Trophoblast cell (in vitro differentiated cells and primary cell): Measurements from ENCODE around the gene CCDC182.

Experiments
- DNase-seq, 2 donors: peaks; one replicate each; pipeline ENCODE4 v3.0.0-alpha.2; 2016
- H2AFZ ChIP-seq: 2 replicates; pipeline ENCODE4 v1.6.1; 2013; ENCODE audit warnings: low read length, moderate library complexity, mild to moderate bottlenecking; ENCODE audit not compliant: insufficient read depth, poor library complexity
- H2AK5ac ChIP-seq: 2 replicates; pipeline ENCODE4 v1.6.1; 2013; ENCODE audit warnings: mild to moderate bottlenecking, low read length
- H2BK120ac ChIP-seq: 2 replicates; pipeline ENCODE4 v1.6.1; 2013; ENCODE audit warnings: low read length, mild to moderate bottlenecking, moderate library complexity; ENCODE audit not compliant: insufficient read depth, poor library complexity
- H2BK12ac ChIP-seq: 2 replicates; pipeline ENCODE4 v1.6.1; 2013; ENCODE audit warnings: mild to moderate bottlenecking, low read length, moderate library complexity
- H2BK5ac ChIP-seq: 2 replicates; pipeline ENCODE4 v1.6.1; 2013; ENCODE audit warnings: low read length, low read depth, moderate library complexity, mild to moderate bottlenecking; ENCODE audit not compliant: poor library complexity
- H3K14ac ChIP-seq: 2 replicates; pipeline ENCODE4 v1.6.1; 2013; ENCODE audit warnings: mild to moderate bottlenecking, low read length
- H3K18ac ChIP-seq: 2 replicates; pipeline ENCODE4 v1.6.1; 2013; ENCODE audit warnings: mild to moderate bottlenecking, low read length
- H3K23ac ChIP-seq: 2 replicates; pipeline ENCODE4 v1.6.1; 2013; ENCODE audit warnings: low read length
- H3K27ac ChIP-seq: 2 replicates; pipeline ENCODE4 v1.5.1; 2013; ENCODE audit warnings: low read depth, mild to moderate bottlenecking, inconsistent platforms, low read length, moderate library complexity
- H3K27me3 ChIP-seq: 2 replicates; pipeline ENCODE4 v1.6.1; 2013; ENCODE audit warnings: inconsistent platforms, mild to moderate bottlenecking, low read length, moderate library complexity; ENCODE audit not compliant: insufficient read depth
- H3K36me3 ChIP-seq, 2 experiments: 1 replicate in 1 of 2; 2 replicates in 1 of 2; pipeline ENCODE4 v1.6.1; 2013; ENCODE audit warnings: low read length in 2 of 2, mild to moderate bottlenecking in 2 of 2, moderate library complexity in 1 of 2; ENCODE audit not compliant: insufficient read depth in 2 of 2, control insufficient read depth in 1 of 2
- H3K4ac ChIP-seq: 2 replicates; pipeline ENCODE4 v1.6.1; 2013; ENCODE audit warnings: low read depth, mild to moderate bottlenecking, low read length, moderate library complexity
- H3K4me1 ChIP-seq, 2 experiments: 1 replicate in 1 of 2; 2 replicates in 1 of 2; pipeline ENCODE4 v1.6.1; 2013; ENCODE audit warnings: low read length in 2 of 2, mild to moderate bottlenecking in 2 of 2, moderate library complexity in 1 of 2; ENCODE audit not compliant: insufficient read depth in 2 of 2, control insufficient read depth in 1 of 2
- H3K4me2 ChIP-seq: 2 replicates; pipeline ENCODE4 v1.6.1; 2013; ENCODE audit warnings: inconsistent platforms, mild to moderate bottlenecking, low read length, moderate library complexity
- H3K4me3 ChIP-seq: 2 replicates; pipeline ENCODE4 v1.5.1; 2013; ENCODE audit warnings: mild to moderate bottlenecking, low read depth, low read length, inconsistent platforms
- H3K79me1 ChIP-seq: one replicate; pipeline ENCODE4 v1.6.1; 2013; ENCODE audit warnings: low read length
- H3K79me2 ChIP-seq: 2 replicates; pipeline ENCODE4 v1.6.1; 2013; ENCODE audit warnings: low read length, mild to moderate bottlenecking; ENCODE audit not compliant: control insufficient read depth, insufficient read depth, poor library complexity
- H3K9ac ChIP-seq: 2 replicates; pipeline ENCODE4 v1.6.1; 2013; ENCODE audit warnings: mild to moderate bottlenecking, low read length
- H3K9me3 ChIP-seq: 2 replicates; pipeline ENCODE4 v1.6.1; 2013; ENCODE audit warnings: low read depth, mild to moderate bottlenecking, control low read depth, inconsistent platforms, low read length; ENCODE audit not compliant: insufficient read depth
- H4K12ac ChIP-seq: 2 replicates; pipeline ENCODE4 v1.6.1; 2013; ENCODE audit warnings: low read depth, mild to moderate bottlenecking, low read length, moderate library complexity
- H4K8ac ChIP-seq: 2 replicates; pipeline ENCODE4 v1.6.1; 2013; ENCODE audit warnings: low read depth, mild to moderate bottlenecking, low read length, moderate library complexity
- H4K91ac ChIP-seq: one replicate; pipeline ENCODE4 v1.6.1; 2013; ENCODE audit warnings: low read depth, mild to moderate bottlenecking, low read length, moderate library complexity
- WGBS: extraction: QIAGEN DNeasy Blood & Tissue Kit; methylation state at CpG from one replicate; pipeline ENCODE4 v1.1.7; 2013; ENCODE audit warnings: missing lambda C conversion rate; ENCODE audit not compliant: insufficient read length, insufficient coverage; ENCODE audit errors: extremely low coverage; 5-methylcytosine and 5-hydroxymethylcytosine counted together

CCDC182 gene

DNA sequence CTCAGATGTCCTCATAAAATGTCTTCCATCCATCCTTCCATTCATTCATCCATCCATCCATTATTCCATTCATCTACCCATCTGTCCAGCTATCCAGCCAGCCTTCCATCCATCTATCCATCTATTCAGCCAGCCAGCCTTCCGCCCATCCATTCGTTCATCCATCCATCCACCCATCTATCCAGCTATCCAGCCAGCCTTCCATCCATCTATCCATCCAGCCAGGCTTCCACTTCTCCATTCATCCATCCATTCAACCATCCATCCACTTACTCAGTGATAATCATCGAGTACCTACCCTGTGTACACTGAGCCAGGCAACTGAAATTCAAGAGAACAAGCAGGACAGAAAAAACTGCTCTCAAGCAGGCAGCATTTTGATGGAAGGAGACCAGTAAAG, 4.6 kb upstream of the CCDC182 start:
- peaks cover 32% of the 10 kb centered on the region for H3K79me1 ChIP-seq
- H3K23ac ChIP-seq, result no peak overlapping the region
- H3K4me1 ChIP-seq, result peaks cover 22 to 31% of the 10 kb centered on the region in 2 experiments
- H3K14ac ChIP-seq, result no peak overlapping the region
- no peak overlapping the region for H4K8ac ChIP-seq
- H3K9me3 ChIP-seq, result no peaks in the 10 kb centered on the region
- no peak overlapping the region for H2BK5ac ChIP-seq
- no peaks in the 10 kb centered on the region for H3K36me3 ChIP-seq
- WGBS, result no CpG with 5 or more reads among the region's 3 CpGs
- no peak overlapping the region for H3K18ac ChIP-seq
- H2AK5ac ChIP-seq, result peak overlapping the region; percentile 51
- no peak overlapping the region for H3K4me2 ChIP-seq
- peak overlapping the region; percentile 99 for H4K91ac ChIP-seq
- no peak overlapping the region for H4K12ac ChIP-seq
- no peak for DNase-seq
- peak overlapping the region; percentile 94 for H2BK120ac ChIP-seq
- no peak overlapping the region for H3K9ac ChIP-seq
- H2BK12ac ChIP-seq, result peak overlapping the region; percentile 99
- no peak overlapping the region for H3K27ac ChIP-seq
- H2AFZ ChIP-seq, result no peak overlapping the region
- H3K79me2 ChIP-seq, result peaks cover 6% of the 10 kb centered on the region
- H3K4me3 ChIP-seq, result no peak overlapping the region
- no peaks in the 10 kb centered on the region for H3K27me3 ChIP-seq
- no peak overlapping the region for H3K4ac ChIP-seq

DNA sequence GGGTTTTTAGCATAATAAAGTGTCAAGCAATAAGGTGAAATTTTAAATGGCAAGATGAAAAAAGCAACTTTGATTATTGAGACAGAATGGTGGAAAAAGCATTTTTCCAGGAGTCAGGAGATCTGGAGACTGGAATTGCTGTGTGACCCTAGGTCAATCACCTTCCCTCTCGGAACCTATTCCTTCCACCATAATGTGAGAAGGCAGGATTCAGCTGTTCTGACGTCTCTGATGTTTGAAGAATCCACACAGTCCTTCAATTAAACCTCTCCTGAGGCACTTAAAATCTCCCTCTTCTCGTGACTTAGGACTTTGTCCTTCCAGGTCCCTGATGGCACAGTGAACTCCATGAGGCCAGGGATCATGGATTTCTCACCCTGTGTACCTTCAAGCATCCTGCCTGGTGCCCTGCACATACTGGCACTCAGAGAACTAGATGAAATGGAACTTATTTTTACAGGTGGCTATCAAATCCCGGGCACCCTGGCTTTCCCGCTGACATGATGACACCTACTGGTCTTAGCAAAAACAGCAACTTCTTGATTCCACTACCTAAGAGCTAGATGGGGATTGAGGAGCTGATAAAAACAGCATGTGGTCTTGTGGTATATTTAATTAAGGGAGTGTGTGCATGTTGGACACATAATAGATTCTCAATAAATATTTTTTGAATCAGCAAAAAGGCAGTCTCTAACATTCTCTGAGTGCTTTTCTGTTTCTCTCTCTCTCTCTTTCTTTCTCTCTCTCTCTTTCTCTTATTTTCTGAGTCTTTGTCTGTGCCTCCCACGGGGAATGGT, 2.3 kb upstream of the CCDC182 start:
- Histone ChIP-seq H2BK12ac (no peak overlapping the region), H3K4me1 (peaks cover 18 to 21% of the 10 kb centered on the region in 2 experiments), H3K9me3 (no peaks in the 10 kb centered on the region), H3K36me3 (no peaks in the 10 kb centered on the region), H3K79me2 (peaks cover 6% of the 10 kb centered on the region), H3K4me2 (no peak overlapping the region), H2AFZ (no peak overlapping the region), H4K8ac (no peak overlapping the region), H3K4me3 (no peak overlapping the region), H3K27ac (no peak overlapping the region), H4K12ac (no peak overlapping the region), H3K4ac (no peak overlapping the region), H2BK120ac (no peak overlapping the region), H3K14ac (no peak overlapping the region), H3K79me1 (peaks cover 19% of the 10 kb centered on the region), H3K18ac (no peak overlapping the region), H2BK5ac (no peak overlapping the region), H2AK5ac (no peak overlapping the region), H4K91ac (no peak overlapping the region), H3K23ac (no peak overlapping the region), H3K9ac (no peak overlapping the region), H3K27me3 (no peaks in the 10 kb centered on the region)
- whole genome bisulfite sequencing, result no CpG with 5 or more reads among the region's 6 CpGs
- peak in 1 of 2 donors; percentile 61 for DNase-seq

DNA sequence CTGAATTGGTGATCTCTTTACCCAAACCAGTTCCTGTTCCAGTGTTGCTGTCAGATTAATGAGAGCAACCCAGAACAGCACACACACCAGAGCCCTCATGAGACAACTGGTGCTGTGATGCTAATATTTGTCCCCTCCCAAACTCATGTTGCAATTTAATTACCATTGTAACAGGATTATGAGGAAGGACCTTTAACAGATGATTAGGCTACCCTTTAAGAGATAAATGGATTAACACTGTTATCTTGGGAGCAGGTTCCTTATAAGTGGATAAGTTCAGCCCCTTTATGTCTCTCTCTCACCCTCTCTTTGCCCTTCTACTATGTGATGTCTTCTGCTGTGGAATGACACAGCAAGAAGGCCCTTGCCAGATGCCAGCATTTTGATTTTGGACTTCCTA, 1.1 kb upstream of the CCDC182 start:
- Histone ChIP-seq H2AK5ac (no peak overlapping the region), H3K14ac (no peak overlapping the region), H2AFZ (no peak overlapping the region), H2BK5ac (no peak overlapping the region), H3K36me3 (no peaks in the 10 kb centered on the region), H3K4me1 (peaks cover 11% of the 10 kb centered on the region in 2 experiments), H4K12ac (no peak overlapping the region), H2BK120ac (no peak overlapping the region), H3K79me1 (peaks cover 12% of the 10 kb centered on the region), H3K79me2 (peaks cover 3% of the 10 kb centered on the region), H3K27ac (no peak overlapping the region), H3K4me3 (no peak overlapping the region), H3K23ac (no peak overlapping the region), H2BK12ac (no peak overlapping the region), H4K91ac (no peak overlapping the region), H3K27me3 (no peaks in the 10 kb centered on the region), H3K9me3 (no peaks in the 10 kb centered on the region), H3K4ac (no peak overlapping the region), H3K4me2 (no peak overlapping the region), H3K9ac (no peak overlapping the region), H4K8ac (no peak overlapping the region), H3K18ac (no peak overlapping the region)
- DNase-seq, result no peak

DNA sequence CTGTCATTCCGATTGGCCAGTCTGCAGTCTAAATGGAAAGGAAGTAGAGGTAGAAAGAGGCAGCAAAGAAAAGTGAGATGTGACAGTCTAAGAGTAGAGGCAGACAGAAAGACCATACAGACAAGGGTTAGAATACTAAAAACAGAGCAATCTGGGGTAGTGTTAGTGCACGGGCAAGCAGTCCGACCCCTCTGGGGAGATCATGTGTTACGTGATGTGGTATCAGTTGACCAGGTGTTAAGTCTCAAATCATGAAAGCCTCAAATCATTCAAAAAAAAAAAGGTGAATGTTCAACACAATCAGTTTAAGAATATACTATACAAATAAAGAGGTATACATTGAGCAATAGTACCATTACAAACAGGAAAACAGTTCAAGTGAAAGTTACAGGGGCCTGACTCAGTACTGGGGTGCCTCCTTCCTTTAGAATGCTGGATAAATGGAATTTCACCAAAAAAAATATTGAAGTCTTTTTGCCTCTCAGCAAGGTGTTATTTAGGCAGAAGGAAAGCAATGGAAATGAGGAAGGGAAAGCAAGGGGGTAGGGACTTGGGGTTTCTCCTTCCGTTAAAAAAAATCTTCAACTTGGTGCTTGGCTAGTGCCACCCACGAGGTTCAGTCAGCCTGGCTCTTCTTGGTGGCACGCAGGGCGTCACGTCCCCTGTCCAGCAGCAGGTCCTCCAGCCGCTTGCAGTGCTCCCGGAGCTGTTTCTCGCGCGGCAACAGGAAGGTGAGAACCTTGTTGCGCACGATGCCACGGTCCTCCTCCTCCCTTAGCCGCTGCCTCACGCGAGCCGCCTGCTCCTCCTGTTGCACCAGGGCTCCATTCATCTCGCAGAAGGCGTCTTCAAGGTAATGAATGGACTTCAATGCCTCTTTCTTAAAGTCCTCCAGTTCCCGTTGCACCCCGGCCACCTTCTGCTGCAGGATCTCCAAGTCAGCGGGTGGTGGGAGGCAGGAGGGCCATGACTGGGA, 616 bp downstream of the CCDC182 start:
- H3K4me2 ChIP-seq, result no peak overlapping the region
- H3K79me2 ChIP-seq, result no peaks in the 10 kb centered on the region
- no peaks in the 10 kb centered on the region for H3K79me1 ChIP-seq
- H3K27ac ChIP-seq, result no peak overlapping the region
- H3K23ac ChIP-seq, result no peak overlapping the region
- H3K9ac ChIP-seq, result no peak overlapping the region
- peaks cover 0 to 2% of the 10 kb centered on the region in 2 experiments for H3K4me1 ChIP-seq
- no peaks in the 10 kb centered on the region for H3K36me3 ChIP-seq
- H3K9me3 ChIP-seq, result no peaks in the 10 kb centered on the region
- H4K12ac ChIP-seq, result no peak overlapping the region
- no peak overlapping the region for H3K4ac ChIP-seq
- H2BK12ac ChIP-seq, result no peak overlapping the region
- no CpG with 5 or more reads among the region's 26 CpGs for WGBS
- H2AFZ ChIP-seq, result no peak overlapping the region
- H3K4me3 ChIP-seq, result no peak overlapping the region
- H2AK5ac ChIP-seq, result no peak overlapping the region
- no peak overlapping the region for H2BK120ac ChIP-seq
- H3K18ac ChIP-seq, result no peak overlapping the region
- H2BK5ac ChIP-seq, result no peak overlapping the region
- no peak overlapping the region for H3K14ac ChIP-seq
- no peak overlapping the region for H4K8ac ChIP-seq
- DNase-seq, result no peak
- H3K27me3 ChIP-seq, result no peaks in the 10 kb centered on the region
- no peak overlapping the region for H4K91ac ChIP-seq
